ENCODE measurements around the gene TFCP2.

Gene TFCP2

GRCh38 chr12:51077930-51078329 is 95.0 kb downstream of the TFCP2 start:
- Histone ChIP-seq H3K4me3 (ENCODE audit: insufficient read depth, low read length, poor library complexity, severe bottlenecking) (no peak overlapping the region), H3K27ac (ENCODE audit: low read depth, low read length) (no peak overlapping the region), H3K27me3 (ENCODE audit: low read length) (no peaks in the 10 kb centered on the region), H3K9me2 (replicated peaks; ENCODE audit: insufficient read depth, low read length) (no peaks in the 10 kb centered on the region), H3K9me3 (ENCODE audit: insufficient read depth, low read length) (no peaks in the 10 kb centered on the region), H3K79me2 (ENCODE audit: insufficient read depth, low read length) (no peaks in the 10 kb centered on the region), H3F3A (ENCODE audit: insufficient read depth) (no peaks in the 10 kb centered on the region), H3K4me2 (ENCODE audit: low read depth, low read length, poor library complexity, severe bottlenecking) (no peak overlapping the region), H4K20me1 (ENCODE audit: low read depth, low read length) (no peaks in the 10 kb centered on the region), H2AFZ (ENCODE audit: low read depth, low read length, severe bottlenecking) (no peak overlapping the region), H3K9ac (ENCODE audit: low read length) (no peak overlapping the region), H3K36me3 (ENCODE audit: low read length) (no peaks in the 10 kb centered on the region)
- TF ChIP-seq EZH2phosphoT487 (conservative IDR thresholded peaks at IDR 0.05; ENCODE audit: low read length) = no peak
- no peak for TF ChIP-seq CTCF (IDR thresholded peaks at IDR 0.05; ENCODE audit: insufficient read depth, low read length, poor library complexity, severe bottlenecking)

DNA sequence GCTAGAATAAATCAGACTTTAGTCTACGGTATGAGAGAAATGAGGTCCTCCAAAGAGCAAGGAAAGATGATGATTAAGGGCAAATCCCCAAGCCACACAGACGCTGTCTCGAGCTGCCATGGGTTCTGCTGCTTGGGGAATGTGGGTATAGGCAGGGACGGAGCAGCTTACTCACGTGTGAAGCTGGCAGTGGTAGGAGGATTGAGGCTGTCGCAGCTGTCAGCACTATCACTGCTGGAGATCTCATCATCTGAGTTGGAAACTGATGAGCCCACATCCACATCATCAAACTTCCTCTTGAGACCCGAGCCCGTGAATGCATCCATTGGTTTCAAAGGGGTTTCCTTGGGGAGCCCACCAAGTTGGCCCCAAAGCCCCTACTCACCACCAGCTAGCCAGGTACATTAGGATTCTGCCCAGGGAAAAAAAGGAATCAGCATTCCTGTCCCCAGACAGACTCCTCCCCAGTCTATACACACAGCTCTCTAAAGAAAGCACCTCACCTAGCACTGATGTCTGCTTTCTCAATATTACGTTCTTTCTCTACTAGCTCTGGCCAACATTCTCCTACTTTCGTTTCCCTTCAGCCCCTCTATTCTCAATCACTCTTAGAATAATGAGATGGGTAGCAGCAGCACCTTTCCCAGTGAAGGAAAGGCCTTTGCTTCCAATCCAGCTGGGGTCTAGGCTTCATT is 96.6 kb downstream of the TFCP2 start:
- H2AFZ ChIP-seq (ENCODE audit: low read depth, low read length, severe bottlenecking) = no peak overlapping the region
- H3K27me3 ChIP-seq (ENCODE audit: low read length) = no peaks in the 10 kb centered on the region
- H3K4me2 ChIP-seq (ENCODE audit: low read depth, low read length, poor library complexity, severe bottlenecking) = no peak overlapping the region
- H3K9ac ChIP-seq (ENCODE audit: low read length) = no peak overlapping the region
- H3K4me3 ChIP-seq (ENCODE audit: insufficient read depth, low read length, poor library complexity, severe bottlenecking) = no peak overlapping the region
- H3F3A ChIP-seq (ENCODE audit: insufficient read depth) = no peaks in the 10 kb centered on the region
- H3K79me2 ChIP-seq (ENCODE audit: insufficient read depth, low read length) = no peaks in the 10 kb centered on the region
- H3K9me3 ChIP-seq (ENCODE audit: insufficient read depth, low read length) = no peaks in the 10 kb centered on the region
- no peaks in the 10 kb centered on the region for H4K20me1 ChIP-seq (ENCODE audit: low read depth, low read length)
- TF ChIP-seq EZH2phosphoT487 (conservative IDR thresholded peaks at IDR 0.05; ENCODE audit: low read length) (no peak), CTCF (IDR thresholded peaks at IDR 0.05; ENCODE audit: insufficient read depth, low read length, poor library complexity, severe bottlenecking) (no peak)
- H3K9me2 ChIP-seq (replicated peaks; ENCODE audit: insufficient read depth, low read length) = no peaks in the 10 kb centered on the region
- H3K27ac ChIP-seq (ENCODE audit: low read depth, low read length) = no peak overlapping the region
- H3K36me3 ChIP-seq (ENCODE audit: low read length) = no peaks in the 10 kb centered on the region

DNA sequence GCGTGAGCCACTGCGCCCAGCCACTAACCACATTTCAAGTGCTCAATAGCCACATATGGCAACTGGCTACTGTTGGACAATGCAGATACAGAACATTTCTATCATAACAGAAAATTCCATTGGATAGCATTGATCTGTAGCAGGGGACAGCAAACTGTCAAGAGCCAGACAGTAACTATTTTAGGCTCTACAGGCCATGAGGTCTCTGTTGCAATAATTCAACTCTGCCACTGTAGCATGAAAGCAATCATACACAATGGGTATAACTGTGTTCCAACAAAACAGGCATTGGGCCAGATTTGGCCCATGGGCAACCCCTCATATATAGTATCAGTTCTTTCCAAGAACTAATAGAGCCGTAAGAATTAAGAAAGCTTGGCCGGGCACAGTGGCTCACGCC is 97.5 kb downstream of the TFCP2 start:
- no peaks in the 10 kb centered on the region for H3K9me3 ChIP-seq (ENCODE audit: insufficient read depth, low read length)
- no peak overlapping the region for H3K27ac ChIP-seq (ENCODE audit: low read depth, low read length)
- H3K4me2 ChIP-seq (ENCODE audit: low read depth, low read length, poor library complexity, severe bottlenecking) = no peak overlapping the region
- TF ChIP-seq EZH2phosphoT487 (conservative IDR thresholded peaks at IDR 0.05; ENCODE audit: low read length) (no peak), CTCF (IDR thresholded peaks at IDR 0.05; ENCODE audit: insufficient read depth, low read length, poor library complexity, severe bottlenecking) (no peak)
- no peak overlapping the region for H3K4me3 ChIP-seq (ENCODE audit: insufficient read depth, low read length, poor library complexity, severe bottlenecking)
- H4K20me1 ChIP-seq (ENCODE audit: low read depth, low read length) = no peaks in the 10 kb centered on the region
- H3K27me3 ChIP-seq (ENCODE audit: low read length) = no peaks in the 10 kb centered on the region
- H3K9me2 ChIP-seq (replicated peaks; ENCODE audit: insufficient read depth, low read length) = no peaks in the 10 kb centered on the region
- H3F3A ChIP-seq (ENCODE audit: insufficient read depth) = no peaks in the 10 kb centered on the region
- H2AFZ ChIP-seq (ENCODE audit: low read depth, low read length, severe bottlenecking) = no peak overlapping the region
- no peaks in the 10 kb centered on the region for H3K79me2 ChIP-seq (ENCODE audit: insufficient read depth, low read length)
- no peaks in the 10 kb centered on the region for H3K36me3 ChIP-seq (ENCODE audit: low read length)
- H3K9ac ChIP-seq (ENCODE audit: low read length) = no peak overlapping the region

Data from SU-DHL-6 (cell line).